NCI-H526 treated with DMSO at 0.1 percent for 48 hours (cell line): ENCODE data around the gene UBE3B.

Source experiments
- DNase-seq: peaks from one replicate; lab custom pipeline; 2025; lab: John Stamatoyannopoulos, UW

Gene UBE3B

DNA sequence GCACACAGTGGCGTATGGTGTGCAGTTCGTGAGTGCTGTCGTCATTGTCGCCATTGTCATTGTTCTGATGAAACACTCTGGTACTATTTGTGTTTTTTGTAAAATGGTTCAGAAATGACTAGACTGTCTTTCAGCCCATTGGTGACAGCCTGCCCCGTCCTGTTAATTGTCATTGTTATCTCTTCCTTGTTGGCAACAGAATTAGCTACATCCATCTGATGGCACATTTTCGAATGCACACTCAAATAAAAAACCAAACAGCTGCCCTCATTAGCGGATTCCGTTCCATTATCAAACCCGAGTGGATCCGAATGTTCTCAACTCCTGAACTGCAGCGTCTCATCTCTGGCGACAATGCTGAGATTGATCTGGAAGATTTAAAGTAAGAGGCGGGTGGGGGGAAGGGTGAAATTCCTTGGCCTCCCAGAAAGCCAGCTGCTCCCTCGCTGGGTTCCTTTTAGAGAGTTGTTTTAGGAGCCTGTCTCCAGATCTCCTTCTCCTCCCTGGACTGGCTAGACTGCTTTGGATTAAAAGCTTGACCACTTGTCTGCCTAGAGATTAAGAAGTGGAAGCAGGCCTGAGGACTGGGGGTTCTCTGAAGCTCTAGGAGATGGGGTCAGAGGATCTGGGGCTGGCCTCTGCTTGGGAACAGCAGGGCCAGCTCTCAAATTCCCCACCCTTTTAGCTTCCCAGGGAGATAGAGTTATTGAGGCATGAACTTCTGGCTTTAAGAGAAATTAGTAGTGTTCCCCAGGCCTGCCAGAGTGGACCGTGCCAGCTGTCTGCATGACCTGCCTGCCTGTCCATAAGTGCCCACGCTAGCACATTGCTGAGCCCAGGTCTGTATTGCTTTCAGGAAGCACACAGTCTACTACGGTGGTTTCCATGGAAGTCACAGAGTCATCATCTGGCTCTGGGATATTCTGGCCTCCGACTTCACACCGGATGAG lies 52.5 kb downstream of the UBE3B start:
- no peak for DNase-seq

DNA sequence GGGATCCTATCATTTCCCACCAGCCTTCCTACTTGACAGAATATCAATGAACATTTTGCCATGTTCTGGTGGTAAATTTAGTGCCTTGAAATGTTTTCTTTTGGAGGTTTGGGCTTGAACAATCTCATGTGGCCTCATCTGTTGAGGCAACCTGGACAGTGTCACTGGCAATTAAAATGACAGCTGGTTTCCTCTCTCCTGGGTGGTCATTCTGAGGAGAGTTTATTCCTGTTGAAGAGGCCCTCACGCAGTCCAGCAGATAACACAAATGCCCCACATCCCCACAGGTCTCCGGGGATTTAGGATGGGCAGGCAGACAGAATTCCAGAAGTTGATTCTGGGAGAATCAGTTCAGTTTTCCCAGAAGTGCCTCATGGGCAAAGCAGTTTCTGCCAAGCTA lies 54.0 kb downstream of the UBE3B start:
- DNase-seq = no peak

DNA sequence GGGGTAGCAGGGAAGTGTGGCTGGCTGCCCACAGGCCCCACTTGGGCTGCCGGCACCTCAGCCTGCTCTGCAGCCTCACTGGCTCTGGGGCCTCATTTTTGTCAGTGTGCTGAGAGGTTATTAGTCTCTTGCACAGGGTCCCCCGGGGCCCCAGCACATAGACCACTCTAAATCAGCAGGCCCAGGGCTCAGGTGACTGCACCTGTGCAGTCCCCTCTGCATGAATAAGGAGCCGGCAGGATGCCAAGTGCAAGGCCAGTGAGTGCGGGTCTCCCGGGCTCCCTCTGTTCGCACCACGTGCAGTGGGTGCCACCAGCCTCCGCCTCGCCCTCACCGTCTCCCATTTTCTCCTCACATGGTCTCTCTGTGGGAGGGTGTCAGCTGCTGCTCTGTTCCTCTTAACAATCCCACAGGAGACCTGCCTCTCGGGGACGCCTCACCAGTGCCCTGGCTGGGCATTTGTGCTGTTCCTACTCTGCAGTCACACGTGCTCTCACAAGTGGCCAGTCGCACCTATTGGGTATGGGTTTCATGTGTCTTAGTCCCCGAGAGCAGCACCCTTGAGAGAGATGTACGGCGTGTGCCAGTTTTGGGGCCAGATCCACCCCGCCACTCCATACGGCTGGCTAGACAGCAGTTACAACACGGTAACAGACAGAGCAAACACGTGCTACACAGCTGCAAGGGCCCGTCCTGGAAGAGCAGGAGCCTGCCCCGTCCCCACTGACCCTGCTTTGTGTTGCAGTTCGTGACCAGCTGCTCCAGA lies 55.5 kb downstream of the UBE3B start:
- no peak for DNase-seq

GRCh38 chr12:109533487-109533740 lies 56.0 kb downstream of the UBE3B start:
- no peak for DNase-seq

DNA sequence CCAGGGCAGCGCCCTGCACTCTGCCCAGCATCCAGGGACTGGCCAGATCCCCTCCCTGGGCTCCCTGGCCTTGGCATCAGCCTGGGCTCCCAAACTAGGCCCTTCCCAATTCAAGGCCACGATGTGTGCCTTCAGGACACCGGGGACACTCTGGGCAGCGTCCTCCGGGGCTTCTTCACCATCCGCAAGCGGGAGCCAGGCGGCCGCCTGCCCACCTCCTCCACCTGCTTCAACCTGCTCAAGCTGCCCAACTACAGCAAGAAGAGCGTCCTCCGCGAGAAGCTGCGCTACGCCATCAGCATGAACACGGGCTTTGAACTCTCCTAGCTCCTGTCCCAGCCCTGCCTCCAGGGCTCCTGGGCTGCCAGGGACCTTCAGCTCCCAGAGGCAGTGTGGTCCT lies 57.0 kb downstream of the UBE3B start:
- DNase-seq = no peak

DNA sequence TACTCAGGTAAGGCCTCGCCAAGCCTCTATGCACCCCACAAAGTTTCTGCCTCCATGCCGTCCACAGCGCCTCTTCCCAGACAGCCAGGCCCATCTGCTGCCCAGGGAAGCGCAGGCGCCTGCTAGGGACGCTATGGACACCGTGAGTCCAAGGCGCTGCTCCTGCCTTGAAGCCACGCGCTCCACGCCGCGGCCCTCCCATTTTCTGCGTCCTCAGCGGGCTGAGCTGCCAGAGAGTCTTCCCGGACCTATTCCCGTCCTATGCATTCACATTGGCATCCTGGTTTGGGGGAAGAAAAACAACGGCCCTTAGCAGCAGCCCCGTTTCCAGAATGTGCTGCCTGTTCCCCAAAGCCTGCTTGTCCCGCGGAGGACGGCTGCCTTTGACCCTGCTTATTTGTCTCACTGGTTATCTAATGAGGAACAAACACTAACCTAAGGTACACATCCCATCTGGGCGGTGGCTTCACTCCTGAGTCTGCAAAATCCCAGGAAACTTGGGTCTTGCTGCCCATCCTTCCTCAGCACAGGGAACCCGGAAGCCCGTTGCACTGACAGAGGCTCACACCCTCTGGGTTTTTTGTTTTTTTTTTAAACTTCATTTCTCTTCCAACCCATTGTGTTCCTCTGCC lies 57.9 kb downstream of the UBE3B start:
- DNase-seq = no peak

DNA sequence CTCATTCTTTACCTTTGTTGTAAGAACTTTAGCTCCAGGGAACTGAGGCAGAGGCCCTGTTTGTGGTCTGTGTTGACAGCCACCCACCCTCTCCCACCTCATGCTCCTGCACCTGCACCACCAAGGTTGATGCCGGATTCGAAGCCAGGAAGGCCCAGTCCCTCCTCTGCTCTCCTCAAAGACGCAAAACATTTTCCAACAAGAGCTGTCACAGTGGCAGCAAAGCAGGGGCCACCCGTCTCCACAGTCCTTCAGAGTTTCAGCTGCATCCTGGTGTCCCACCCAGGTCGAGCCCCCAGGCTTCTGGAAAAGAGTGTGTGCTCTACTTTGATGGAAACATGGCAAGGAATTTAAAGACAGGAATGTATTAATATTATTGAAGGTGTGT lies 58.4 kb downstream of the UBE3B start:
- DNase-seq = no peak

GRCh38 chr12:109537136-109537535 lies 59.7 kb downstream of the UBE3B start:
- no peak for DNase-seq

DNA sequence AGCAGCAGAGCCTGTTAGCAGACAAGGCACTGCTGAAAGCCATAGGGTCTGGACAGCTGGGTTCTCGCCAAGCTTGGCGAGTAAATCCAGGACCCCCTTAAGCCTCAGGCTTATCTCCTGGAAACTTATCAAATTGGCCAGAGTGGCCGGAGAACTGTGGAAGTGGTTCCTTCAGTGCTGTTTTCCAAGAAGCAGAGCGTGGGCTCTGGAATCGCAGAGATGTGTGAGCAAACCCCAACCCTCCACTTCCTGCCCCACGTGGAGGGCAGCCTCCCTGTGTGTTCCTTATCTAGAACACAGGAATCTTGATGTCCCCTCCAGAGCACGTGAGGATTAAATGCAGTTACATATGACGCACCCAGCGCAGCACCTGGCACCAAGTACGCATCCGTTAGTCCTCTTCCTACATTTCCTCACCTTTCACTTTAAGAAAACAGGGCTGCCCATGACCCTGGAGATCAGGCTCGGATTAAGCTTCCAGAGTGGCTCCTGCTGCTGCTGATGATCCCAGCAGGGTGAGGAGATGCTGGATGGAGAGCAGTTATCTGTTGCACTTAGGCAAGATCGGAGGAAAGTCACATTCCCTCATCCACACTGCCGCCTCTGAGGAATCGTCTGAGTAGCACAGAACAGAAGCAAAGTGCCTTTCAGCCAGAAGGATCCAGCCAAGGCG lies 60.9 kb downstream of the UBE3B start:
- DNase-seq = no peak

GRCh38 chr12:109539508-109539907 lies 62.1 kb downstream of the UBE3B start:
- no peak for DNase-seq

GRCh38 chr12:109540526-109541412 lies 63.3 kb downstream of the UBE3B start:
- no peak for DNase-seq

DNA sequence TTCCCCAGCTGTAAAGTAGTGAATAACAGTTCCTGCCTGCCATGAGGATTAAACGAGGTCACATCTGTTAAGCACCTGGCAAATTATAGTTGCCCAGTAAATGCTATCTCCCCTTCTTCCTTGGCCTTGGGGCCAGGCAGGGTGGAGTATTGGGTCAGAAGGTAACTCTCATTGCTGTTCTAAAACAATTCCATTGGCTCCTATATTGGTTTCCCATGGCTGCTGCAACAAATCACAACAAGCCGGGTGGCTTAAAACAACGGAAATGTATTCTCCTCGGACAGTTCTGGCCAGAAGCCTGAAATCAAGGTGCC lies 63.9 kb downstream of the UBE3B start:
- DNase-seq = no peak

GRCh38 chr12:109542014-109542413 lies 64.6 kb downstream of the UBE3B start:
- DNase-seq = no peak

GRCh38 chr12:109542876-109543275 lies 65.4 kb downstream of the UBE3B start:
- DNase-seq = no peak

DNA sequence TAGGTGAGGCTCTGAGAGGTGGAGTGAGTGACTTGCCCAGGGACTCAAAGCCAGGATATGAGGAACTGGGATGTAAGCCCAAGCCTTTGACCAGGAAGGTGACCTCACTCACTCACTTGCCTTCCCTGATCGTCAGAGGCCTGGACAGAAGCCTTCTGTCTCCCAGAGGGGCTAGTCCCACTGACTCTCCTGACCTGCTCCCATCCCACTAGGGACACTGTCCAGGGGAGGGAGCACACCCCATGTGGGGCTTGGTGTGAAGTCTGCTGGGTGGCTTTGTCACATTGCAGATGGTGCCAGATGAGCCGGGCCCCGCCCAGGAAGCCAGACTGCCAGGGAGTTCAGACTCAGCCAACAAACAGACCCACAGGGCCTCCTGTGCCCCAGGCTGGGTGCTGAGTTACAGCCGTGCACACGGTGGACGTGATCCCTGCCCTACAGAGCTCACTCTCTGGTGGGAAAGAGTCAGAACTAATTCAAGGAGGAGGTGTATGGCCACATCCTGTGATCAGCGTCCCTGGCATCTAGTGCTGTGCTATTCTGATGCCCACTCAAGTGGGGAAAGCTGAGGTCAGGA lies 67.6 kb downstream of the UBE3B start:
- DNase-seq = no peak

DNA sequence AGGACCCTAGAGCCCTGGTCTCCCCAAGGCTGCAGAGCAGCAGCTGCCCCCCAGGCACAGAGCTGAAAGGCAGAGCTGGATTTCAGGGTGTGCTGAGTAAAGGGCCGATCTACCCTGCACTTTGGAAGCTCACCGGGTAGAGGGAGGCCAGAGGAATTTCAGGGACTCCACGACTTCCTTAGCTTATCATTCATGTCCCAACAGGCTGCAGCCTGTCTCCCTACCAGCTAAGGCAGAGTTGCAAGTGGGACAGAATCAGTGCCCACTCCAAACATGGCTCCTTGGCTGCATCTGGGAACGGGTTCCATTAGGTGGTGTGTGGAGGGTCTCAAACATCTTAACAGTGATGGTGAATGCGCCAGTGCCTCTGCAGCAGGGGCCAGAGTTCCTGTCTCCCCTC lies 68.4 kb downstream of the UBE3B start:
- DNase-seq = no peak

GRCh38 chr12:109547286-109547685 lies 69.9 kb downstream of the UBE3B start:
- DNase-seq = no peak

GRCh38 chr12:109548258-109548657 lies 70.8 kb downstream of the UBE3B start:
- DNase-seq = no peak

GRCh38 chr12:109549613-109550270 lies 72.3 kb downstream of the UBE3B start:
- no peak for DNase-seq

DNA sequence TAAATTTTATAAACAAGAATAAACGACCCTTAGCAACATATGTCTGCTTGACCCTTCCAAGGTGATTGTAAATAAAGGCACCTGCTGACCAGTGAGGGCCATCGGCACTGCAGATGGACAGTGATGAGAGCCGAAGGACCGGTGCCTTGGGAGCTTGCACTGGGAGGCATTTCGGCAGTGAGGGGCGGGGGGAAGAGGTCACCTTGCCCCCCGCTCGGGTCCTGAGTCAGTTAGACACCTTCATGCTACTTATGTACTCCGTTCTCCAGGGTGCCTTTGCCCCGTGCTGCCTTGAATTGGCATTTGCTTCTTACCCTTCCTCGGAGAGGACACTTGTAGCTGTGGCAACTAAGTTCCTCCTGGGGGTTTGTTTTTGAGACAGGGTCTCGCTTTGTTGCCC lies 72.8 kb downstream of the UBE3B start:
- no peak for DNase-seq

- no peak for DNase-seq
Observed at GRCh38 chr12:109551108-109551507, 73.7 kb downstream of the UBE3B start.
